HG02588 (cell line): ENCODE data around the gene EYA2.

Source experiments
- ATAC-seq: cut with Tn5 transposase; IDR thresholded peaks from one replicate; pipeline ENCODE4 v1.9.1; 2021; ENCODE audit warnings: mild to moderate bottlenecking, moderate library complexity; ENCODE audit not compliant: unreplicated experiment

Gene EYA2

GRCh38 chr20:46977204-46977603, 82.6 kb downstream of the EYA2 start:
- no peak for ATAC-seq

GRCh38 chr20:46977909-46978588, 83.4 kb downstream of the EYA2 start:
- ATAC-seq = no peak

DNA sequence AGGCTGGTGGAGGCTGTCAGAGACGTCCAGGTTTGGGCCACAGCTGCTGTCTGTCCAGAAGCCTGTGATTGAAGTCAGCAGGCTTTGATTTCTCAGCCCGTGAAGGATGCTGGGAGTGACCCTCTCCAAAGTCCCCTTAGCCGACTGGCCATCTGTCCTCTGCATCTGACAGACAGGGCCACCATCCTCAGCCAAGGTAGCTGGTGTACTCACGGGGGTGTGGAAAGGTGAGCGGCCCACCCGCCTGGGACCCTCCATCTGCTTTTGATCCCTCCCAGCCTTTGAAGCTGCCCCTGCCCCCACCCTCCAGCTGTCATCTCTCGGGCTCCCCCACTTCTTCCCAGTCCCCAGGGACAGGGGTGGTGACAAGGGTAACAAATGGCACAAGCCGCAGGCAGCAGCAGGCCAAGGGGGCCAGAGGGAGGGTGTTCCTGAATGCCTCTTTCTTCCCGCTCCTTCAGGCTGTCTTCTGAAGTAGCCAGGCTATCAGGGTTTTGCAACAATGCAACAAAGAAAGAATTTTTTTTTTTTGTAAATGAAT, 84.4 kb downstream of the EYA2 start:
- ATAC-seq = no peak

DNA sequence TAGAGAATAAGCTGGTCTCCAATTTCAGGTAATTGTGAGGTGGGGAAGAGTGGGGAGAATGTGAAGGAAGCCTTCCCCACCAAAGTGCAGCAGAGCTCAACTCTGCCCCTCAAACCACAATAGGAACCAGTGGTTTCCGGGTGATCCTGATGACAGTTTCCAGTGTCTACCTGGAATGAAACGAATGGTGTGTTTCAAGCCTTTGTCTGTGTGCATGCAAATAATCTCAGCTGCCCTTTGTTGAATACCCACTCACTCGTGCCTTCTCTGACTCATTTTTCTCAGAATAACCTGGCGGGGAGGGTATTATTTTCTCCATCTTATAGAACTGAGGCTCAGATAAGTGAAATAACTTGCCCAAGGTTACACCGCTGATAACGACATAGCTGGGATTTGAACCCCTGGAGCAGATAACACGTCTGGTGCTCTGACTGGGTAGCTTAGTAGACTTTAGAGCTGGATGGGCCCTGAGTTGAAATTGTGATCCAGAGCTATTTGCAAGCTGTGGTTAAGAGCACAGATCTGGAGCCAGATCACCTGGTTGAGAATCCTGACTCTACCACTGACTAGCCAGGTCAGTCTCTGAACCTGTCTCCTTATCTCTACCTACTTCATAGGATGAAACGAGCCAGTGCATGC, 85.1 kb downstream of the EYA2 start:
- ATAC-seq = no peak

DNA sequence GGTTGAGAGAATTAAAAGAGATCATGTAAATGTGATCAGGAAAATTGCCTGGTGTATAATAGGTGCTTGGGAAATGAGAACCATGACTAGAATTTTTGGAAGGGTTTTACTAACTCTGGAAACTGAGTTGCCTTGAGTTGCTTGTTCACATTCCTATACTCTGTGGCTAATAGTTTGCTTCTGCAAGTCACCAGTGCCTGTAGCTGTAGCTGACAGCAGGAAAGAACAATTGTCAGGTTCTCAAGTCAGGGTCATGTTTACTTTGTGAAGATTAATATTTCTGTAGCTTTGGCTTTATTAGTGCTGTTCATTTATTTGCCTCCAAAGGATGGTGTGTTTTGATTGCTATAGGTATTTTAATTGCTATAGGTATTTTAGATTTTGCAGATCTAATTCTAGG, 86.5 kb downstream of the EYA2 start:
- ATAC-seq = no peak

DNA sequence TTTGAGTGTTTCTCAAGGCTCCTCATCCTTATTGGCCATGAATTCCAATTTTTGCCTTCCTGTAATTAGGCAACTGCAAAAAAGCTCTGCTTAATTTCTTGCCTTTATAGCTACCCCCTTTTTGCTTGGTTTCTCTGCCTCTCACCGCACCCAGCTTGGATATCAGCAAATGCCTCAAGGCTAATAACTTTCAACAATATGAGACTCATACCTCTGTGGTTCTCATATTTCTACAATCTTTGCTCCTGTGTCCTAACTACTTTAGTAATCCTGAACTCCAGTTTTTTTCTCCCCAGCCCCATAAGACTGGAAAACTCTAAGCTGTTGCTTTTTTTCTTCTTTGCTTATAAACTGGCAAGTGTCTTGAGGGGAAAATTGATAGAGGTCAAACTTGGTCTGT, 88.8 kb downstream of the EYA2 start:
- ATAC-seq = no peak

DNA sequence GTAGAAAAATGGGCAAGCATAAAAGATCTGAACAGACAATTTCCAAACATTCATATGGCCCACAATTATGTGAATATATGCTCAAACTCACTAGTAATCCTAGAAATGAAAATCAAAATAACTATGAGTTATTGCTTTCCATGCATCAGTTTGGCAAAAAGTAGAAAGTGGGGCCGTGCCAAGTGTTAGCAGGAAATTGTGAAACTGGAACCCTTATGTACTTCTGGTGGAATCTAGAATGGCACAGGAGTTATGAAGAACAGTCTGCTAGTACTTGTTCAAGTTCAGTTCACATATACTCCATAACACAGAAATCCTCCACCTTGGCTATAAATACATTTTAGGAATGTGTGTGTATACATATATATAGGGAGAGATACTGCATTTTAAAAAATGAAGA, 89.8 kb downstream of the EYA2 start:
- ATAC-seq = no peak

- no peak for ATAC-seq
Measured at GRCh38 chr20:46985250-46985649, 90.6 kb downstream of the EYA2 start.

DNA sequence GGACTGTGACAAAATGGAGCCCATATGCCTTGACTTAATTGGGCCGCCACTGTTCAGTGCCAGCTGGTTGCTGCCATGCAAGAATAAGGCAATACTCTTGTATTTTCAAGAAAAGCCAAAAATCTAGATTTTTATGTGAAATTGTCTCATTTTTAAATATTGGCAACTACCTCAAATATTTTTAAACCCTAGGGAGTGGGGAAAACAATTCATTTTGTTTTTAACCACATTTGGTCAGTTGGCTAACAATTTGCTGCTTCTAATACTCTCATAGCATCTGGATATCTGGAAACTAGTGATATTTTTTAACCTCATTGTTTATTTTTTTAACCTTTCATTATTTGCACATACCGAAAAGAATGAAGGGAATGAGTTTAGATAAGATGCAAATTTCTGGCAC, 91.0 kb downstream of the EYA2 start:
- no peak for ATAC-seq

GRCh38 chr20:46987001-46987400, 92.4 kb downstream of the EYA2 start:
- ATAC-seq = no peak

DNA sequence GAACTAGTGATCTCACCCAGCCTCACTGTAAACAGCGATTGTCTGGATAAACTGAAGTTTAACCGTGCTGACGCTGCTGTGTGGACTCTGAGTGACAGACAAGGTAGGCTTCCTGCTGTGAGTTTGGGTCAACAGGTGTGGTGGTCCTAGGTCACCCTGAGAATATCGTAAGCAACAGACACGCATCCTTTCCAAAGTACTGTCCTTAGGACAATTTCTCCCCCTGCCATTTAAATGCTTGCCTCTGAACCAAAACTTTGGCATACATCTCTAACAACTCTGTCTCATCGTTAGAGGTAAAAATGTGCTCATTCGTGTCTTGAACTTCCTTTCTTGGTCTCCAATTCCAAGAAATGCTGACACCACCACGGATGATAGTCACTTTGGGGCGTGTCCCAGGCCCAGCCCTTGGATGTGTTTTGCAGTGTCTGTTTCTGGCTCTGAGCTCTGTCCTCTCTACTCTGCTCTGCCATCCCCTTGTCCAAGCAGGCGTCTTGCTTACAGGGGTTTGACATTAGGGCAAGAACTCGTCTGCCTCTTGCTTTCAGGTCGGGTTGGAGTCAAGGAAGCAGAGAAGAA, 95.5 kb downstream of the EYA2 start:
- ATAC-seq = no peak

DNA sequence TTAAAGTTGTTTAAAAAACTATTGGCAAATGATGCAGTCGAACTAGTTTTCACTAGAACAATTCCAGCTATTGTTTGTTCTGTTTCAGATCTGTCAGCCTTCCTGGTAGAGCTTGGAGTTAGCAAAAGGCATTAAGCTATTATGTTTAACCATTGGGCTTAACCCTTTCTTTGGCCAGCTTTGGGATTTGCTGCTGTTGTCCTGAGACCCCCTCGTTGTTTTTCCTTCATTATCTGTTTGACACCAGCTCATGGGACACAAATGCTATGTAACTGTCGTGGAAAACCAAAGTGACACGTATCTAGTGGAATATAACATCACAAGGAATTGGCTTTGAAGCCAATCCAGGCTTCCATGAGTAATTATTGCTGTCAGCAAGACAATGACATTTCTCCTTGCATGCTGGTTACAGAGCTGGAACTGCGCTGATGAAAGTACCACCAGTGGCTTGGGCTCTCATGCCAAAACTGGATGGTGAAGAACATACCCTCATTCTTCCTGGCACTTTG, 96.0 kb downstream of the EYA2 start:
- no peak for ATAC-seq

- ATAC-seq = no peak
Measured at GRCh38 chr20:46991168-46991567, 96.5 kb downstream of the EYA2 start.

DNA sequence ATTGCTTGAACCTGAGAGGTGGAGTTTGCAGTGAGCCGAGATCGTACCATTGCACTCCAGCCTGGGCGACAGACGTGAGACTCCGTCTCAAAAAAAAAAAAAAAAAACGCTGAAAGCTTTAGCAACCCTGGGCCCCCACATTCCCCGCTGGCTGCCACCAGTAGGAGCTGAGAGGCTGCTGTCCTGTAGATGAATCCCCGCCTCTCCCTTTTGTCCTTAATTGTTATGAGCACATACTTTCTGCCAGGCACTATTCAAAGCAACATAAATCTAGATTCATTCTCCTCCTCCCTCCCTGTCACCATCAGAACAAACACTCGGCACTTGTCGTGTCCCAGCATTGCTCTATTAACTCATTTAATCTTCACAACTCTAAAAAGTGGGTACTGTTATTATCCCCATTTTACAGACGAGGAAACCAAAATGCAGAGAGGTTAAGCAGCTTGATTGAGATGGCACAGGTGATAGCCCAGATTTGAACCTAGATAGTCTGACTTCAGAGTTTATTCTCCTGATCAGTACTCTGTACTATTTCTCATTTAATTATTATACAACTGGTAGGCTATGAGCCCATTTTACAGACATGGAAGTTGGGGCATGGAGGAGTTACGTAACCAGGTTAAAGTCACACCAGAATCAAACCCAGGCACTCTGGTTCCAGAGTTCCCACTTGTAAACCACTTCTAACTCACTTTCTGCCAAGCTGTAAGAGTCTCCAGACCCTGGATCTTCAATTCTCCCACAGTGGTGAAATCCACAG, 97.4 kb downstream of the EYA2 start:
- ATAC-seq = no peak

- ATAC-seq = no peak
Measured at GRCh38 chr20:46992640-46993035, 98.0 kb downstream of the EYA2 start.

DNA sequence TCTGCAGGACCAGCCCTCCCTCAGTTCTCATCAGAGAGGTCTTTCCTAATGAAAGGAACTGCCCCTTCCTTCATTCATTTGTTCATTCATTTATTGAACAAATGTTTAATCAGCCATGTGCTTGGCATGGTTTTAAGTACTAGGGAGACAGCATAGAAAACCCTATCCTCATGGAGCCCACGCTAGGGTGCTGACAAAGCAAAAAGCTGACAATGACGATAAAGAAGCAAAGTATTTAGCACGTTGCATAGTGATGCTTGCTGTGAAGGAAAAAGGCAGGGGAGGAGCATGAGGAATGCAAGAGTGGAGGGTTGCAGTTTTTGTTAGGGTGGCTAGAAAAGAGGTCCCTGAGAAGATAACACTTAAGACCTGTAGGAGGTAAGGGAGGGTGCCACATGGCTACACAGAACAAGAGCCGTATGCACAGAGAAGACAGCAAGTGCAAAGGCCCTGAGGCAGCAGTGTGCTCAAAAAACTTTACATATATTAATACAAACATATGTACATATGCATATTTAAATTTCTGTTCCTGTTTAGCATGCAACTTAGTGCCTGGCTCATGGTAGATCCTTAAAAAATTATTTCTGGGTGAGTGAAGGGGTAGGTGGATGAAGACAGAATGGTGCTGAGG, 98.9 kb downstream of the EYA2 start:
- no peak for ATAC-seq

DNA sequence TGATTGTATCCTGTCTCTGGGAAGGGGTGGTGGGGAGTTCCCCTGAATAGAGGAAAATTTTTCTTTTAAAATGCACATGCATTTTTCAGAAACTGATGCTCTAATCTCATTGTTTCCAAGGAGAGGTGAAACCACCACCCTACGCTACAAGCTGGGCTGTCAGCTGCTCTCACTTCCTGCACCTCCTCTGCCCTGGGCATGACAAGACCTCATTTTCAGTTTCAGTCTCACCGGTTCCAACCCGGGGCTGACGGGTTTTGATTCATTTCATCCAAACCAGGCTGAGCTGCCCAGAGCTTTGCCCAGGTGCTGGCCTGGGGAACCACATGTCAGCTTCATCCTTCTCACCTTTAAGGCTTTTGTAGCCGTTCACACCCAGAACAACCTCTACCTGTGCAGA, 99.7 kb downstream of the EYA2 start:
- ATAC-seq = peak; percentile 95

DNA sequence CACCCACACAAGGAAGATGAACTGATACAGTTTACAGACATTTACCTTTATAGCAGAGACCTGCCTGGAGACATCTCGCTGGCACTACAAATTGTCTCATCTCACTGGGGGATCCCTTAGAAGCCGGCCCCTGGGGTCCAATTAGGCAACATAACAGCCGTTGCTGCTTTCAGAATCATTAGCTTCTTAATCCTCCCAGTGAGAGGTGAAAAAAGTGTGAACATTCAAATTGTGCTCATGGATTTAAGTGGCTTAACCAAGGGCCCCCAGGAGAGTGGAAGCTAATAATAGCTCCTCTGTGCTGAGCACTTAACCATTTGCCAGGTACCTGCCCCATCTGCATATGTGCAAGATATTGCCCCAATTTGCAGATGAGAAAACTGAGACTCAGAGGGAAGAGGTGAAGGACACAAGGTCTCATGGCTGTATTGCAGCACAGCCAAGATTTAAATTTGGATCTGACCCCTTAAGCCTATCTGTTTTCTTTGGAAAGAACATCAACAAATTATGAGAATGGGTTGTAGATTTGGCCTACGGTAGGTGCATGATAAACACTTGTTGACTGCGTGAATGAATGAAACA, 101.0 kb downstream of the EYA2 start:
- no peak for ATAC-seq

DNA sequence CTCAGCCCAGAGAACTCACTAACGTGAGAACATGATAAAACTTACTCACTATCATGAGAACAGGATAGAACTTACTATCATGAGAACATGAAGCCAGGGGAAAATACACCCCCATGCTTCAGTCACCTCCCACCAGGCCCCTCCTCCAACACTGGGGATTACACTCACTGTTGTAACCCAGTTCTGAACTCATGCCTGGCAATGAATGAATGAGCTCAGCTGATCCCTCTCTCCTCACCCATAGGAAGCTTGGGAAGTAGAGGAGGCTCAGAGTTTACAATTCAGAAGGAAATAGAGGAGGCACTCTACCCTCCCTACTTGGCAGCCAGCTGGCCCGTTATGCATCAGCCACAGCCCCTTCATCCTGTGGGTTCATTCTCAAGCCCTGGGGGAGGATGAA, 102.5 kb downstream of the EYA2 start:
- no peak for ATAC-seq

GRCh38 chr20:46998477-46999240, 104.0 kb downstream of the EYA2 start:
- ATAC-seq = no peak
